Transverse colon (tissue), 4 donors: ENCODE data around the gene AKAP9. TPM values are rescaled to one million over a fixed set of nuclear protein-coding genes. Genes with fewer than 3 reads are reported as not detected.

Source experiments
- DNase-seq: peaks from one replicate; pipeline ENCODE4 v3.0.0-alpha.2; 2019
- H3K27ac ChIP-seq, 4 donors: fragments of 200-600 bp; sonication (generic); 2 replicates each; pipeline ENCODE4 v1.5.1; 2016 to 2018; ENCODE audit warnings: inconsistent platforms in 4 of 4
- H3K27me3 ChIP-seq: fragments of 200-600 bp; sonication (generic); 2 replicates; pipeline ENCODE4 v1.5.1; 2017; ENCODE audit warnings: inconsistent platforms
- H3K36me3 ChIP-seq, 4 donors: fragments of 200-600 bp; sonication (generic); 2 replicates each; pipeline ENCODE4 v1.5.1; 2017 to 2019; ENCODE audit warnings: inconsistent platforms in 4 of 4
- H3K4me1 ChIP-seq, 4 donors: fragments of 200-600 bp; sonication (generic); 2 replicates each; pipeline ENCODE4 v1.5.1; 2017 to 2020; ENCODE audit warnings: inconsistent platforms in 4 of 4
- H3K4me3 ChIP-seq, 4 donors: fragments of 200-600 bp; sonication (generic); 1 replicate in 1 of 4; 2 replicates in 3 of 4; pipeline versions ENCODE4 v1.5.1 to v1.6.1; 2017 to 2019; ENCODE audit warnings: inconsistent platforms in 4 of 4
- H3K9me3 ChIP-seq, 2 donors: fragments of 200-600 bp; sonication (generic); 2 replicates each; pipeline ENCODE4 v1.5.1; 2017 to 2019; ENCODE audit warnings: inconsistent platforms in 2 of 2
- CTCF ChIP-seq, 5 experiments: fragments of 200-600 bp in 3 of 5; fragments of 450-650 bp in 2 of 5; sonication (generic) in 3 of 5; IDR thresholded peaks; 1 replicate in 2 of 5; 2 replicates in 3 of 5; pipeline ENCODE4 v1.5.1; 2016 to 2017; ENCODE audit warnings: antibody characterized with exemption in 5 of 5, inconsistent platforms in 3 of 5, mild to moderate bottlenecking in 2 of 5, moderate library complexity in 1 of 5
- EP300 ChIP-seq: sonication (generic); formaldehyde crosslinking; IDR thresholded peaks from one replicate; pipeline ENCODE4 v1.6.1; 2017; ENCODE audit warnings: antibody characterized with exemption, low read depth
- POLR2A ChIP-seq: fragments of 450-650 bp; IDR thresholded peaks from one replicate; pipeline ENCODE4 v1.6.1; 2016; ENCODE audit warnings: antibody characterized with exemption, mild to moderate bottlenecking, moderate library complexity
- POLR2AphosphoS5 ChIP-seq, 3 donors: sonication (generic); formaldehyde crosslinking; IDR thresholded peaks; one replicate each; pipeline ENCODE4 v1.6.1; 2016; ENCODE audit warnings: antibody characterized with exemption in 3 of 3
- WGBS, 2 donors: methylation state at CpG; one replicate each; pipeline ENCODE4 v1.1.5; 2018; ENCODE audit warnings: low coverage in 1 of 2; 5-methylcytosine and 5-hydroxymethylcytosine counted together
- in situ Hi-C, 4 donors: fragments of 200-750 bp; cut with MboI; loops; one replicate each; pipeline versions ENCODE4 v1.15.0 to v1.15.1; 2017; ENCODE audit warnings: low sequenced_read_pairs in 3 of 4, low pct_ligation_motif_present in 1 of 4, low pct_unique_long_range_greater_than_20kb in 1 of 4
- intact Hi-C: fragments of 100-400 bp; cut with DNase I; formaldehyde crosslinking; loops from one replicate; pipeline ENCODE4 v1.15.1; 2023; ENCODE audit warnings: low total_unique reads
- total RNA-seq, 4 donors: library from RNA; depleted of rRNA; stranded (reverse); fragments of >200 nt; gene quantifications; one replicate each; pipeline ENCODE4 v1.1.0, GENCODE V29; 2016

Gene AKAP9
- total RNA-seq, 4 donors from 2014 or later, result 203 to 262 (median 234) TPM

GRCh38 chr7:92158660-92159575 is 218.3 kb downstream of the AKAP9 start:
- in situ Hi-C loops, result no loop called here
- Histone ChIP-seq H3K4me1 (no peaks in the 10 kb centered on the region), H3K4me3 (no peak overlapping the region), H3K9me3 (no peaks in the 10 kb centered on the region), H3K27me3 (no peaks in the 10 kb centered on the region), H3K36me3 (no peaks in the 10 kb centered on the region), H3K27ac (no peak overlapping the region)
- no peak for DNase-seq
- 89 to 94% methylated on average over 2 to 3 of the region's 3 CpGs for WGBS, 2 donors
- no peak for TF ChIP-seq EP300
- no peak for TF ChIP-seq CTCF (IDR thresholded peaks at IDR 0.05)
- no peak for TF ChIP-seq POLR2A
- no peak for TF ChIP-seq POLR2AphosphoS5 (IDR thresholded peaks at IDR 0.05)
- intact Hi-C loops, result no loop called here

Other genes with a start within 250 kb of the AKAP9 start
- 10 to 100 TPM in 2 of 4 donors, 1 to 10 TPM in 1, under 1 TPM in 1; 0.80 to 24.3 (median 11.3) TPM for gene MTERF1, start 60.2 kb upstream of the AKAP9 start, total RNA-seq
- gene CYP51A1, start 193.6 kb downstream of the AKAP9 start, total RNA-seq, result 10 to 100 TPM; 26.5 to 74.1 (median 58.2) TPM
- gene LRRD1, start 238.3 kb downstream of the AKAP9 start, total RNA-seq, result not detected